K562 (cell line): ENCODE data around the gene TAS2R41. TPM values are rescaled to one million over a fixed set of nuclear protein-coding genes. Genes with fewer than 3 reads are reported as not detected.

ENCODE experiments used
- HDAC1 ChIP-seq, 2 experiments: fragments of 450-650 bp; IDR thresholded peaks; 2 replicates each; pipeline ENCODE4 v1.6.1; 2016 to 2017; ENCODE audit warnings: inconsistent platforms in 1 of 2, mild to moderate bottlenecking in 1 of 2, moderate library complexity in 1 of 2
- NCOA4 ChIP-seq: fragments of 450-650 bp; IDR thresholded peaks from 2 replicates; pipeline ENCODE4 v1.6.1; 2018; ENCODE audit warnings: mild to moderate bottlenecking; ENCODE audit not compliant: partially characterized antibody
- PHB2 ChIP-seq: fragments of 450-650 bp; IDR thresholded peaks from 2 replicates; pipeline ENCODE4 v1.6.1; 2017; ENCODE audit warnings: low read depth
- TAF9B ChIP-seq: fragments of 450-650 bp; IDR thresholded peaks from 2 replicates; pipeline ENCODE4 v1.6.1; 2018; ENCODE audit warnings: mild to moderate bottlenecking; ENCODE audit not compliant: partially characterized antibody
- ZNF318 ChIP-seq, 2 experiments: fragments of 450-650 bp; IDR thresholded peaks; 2 replicates each; pipeline ENCODE4 v1.6.1; 2016; ENCODE audit warnings: mild to moderate bottlenecking in 2 of 2, borderline replicate concordance in 1 of 2, low read depth in 1 of 2, moderate library complexity in 1 of 2
- polyA plus RNA-seq, 8 experiments: library from polyadenylated mRNA; depleted of rRNA in 4 of 8; stranded (reverse) in 5 of 8; unstranded in 3 of 8; fragments of >200 nt; fragmentation: Nextera tagmentation in 2 of 8; fragmentation: Illumina TruSeq in 1 of 8; extraction: Ambion mirVana in 2 of 8; extraction: Trizol in 1 of 8; gene quantifications; 2 replicates each; pipeline versions ENCODE4 v1.2.1 to v1.2.3, GENCODE V29; 2011 to 2014; ENCODE audit warnings: inconsistent platforms in 1 of 8, missing spikeins in 1 of 8
- total RNA-seq, 7 experiments: library from RNA; depleted of rRNA in 6 of 7; stranded (reverse); fragments of >200 nt in 6 of 7; fragmentation: Illumina TruSeq in 2 of 7; extraction: Trizol in 2 of 7; gene quantifications; 2 replicates each; pipeline versions ENCODE4 v1.2.1 to v1.2.3, GENCODE V29; 2011 to 2021; ENCODE audit warnings: low replicate concordance in 1 of 7
- TF ChIP-seq, protein P1 (sequence below): sonication (generic); formaldehyde crosslinking; IDR thresholded peaks from 2 replicates; pipeline ENCODE4 v1.8.1; 2023; ENCODE audit warnings: mild to moderate bottlenecking, missing genetic modification reagents

The TAS2R41 gene
- total and polyA plus RNA-seq, 9 of the 15 experiments (the other 6 are each of a cell fraction or from before 2014, with no cell fraction given), result not detected

- TF ChIP-seq ZNF318 (IDR thresholded peaks at IDR 0.05; ENCODE audit: borderline replicate concordance in 1 of 2, low read depth in 1 of 2) (0 out of 4 replicates have a peak, but pooled peaks of 1 of the 2 experiments have one; percentile 70), NCOA4 (peak; percentile 72), PHB2 (peak; percentile 91), TAF9B (peak; percentile 65), HDAC1 (IDR thresholded peaks at IDR 0.05) (peak in 1 of 2 experiments; percentile 95; a peak in 3 of 4 replicates)
- TF ChIP-seq, protein P1, sequence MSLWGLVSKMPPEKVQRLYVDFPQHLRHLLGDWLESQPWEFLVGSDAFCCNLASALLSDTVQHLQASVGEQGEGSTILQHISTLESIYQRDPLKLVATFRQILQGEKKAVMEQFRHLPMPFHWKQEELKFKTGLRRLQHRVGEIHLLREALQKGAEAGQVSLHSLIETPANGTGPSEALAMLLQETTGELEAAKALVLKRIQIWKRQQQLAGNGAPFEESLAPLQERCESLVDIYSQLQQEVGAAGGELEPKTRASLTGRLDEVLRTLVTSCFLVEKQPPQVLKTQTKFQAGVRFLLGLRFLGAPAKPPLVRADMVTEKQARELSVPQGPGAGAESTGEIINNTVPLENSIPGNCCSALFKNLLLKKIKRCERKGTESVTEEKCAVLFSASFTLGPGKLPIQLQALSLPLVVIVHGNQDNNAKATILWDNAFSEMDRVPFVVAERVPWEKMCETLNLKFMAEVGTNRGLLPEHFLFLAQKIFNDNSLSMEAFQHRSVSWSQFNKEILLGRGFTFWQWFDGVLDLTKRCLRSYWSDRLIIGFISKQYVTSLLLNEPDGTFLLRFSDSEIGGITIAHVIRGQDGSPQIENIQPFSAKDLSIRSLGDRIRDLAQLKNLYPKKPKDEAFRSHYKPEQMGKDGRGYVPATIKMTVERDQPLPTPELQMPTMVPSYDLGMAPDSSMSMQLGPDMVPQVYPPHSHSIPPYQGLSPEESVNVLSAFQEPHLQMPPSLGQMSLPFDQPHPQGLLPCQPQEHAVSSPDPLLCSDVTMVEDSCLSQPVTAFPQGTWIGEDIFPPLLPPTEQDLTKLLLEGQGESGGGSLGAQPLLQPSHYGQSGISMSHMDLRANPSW (CRISPR knock-in tag), result peak; percentile 80
Observed at GRCh38 chr7:143504215-143504936, 26.7 kb downstream of the TAS2R41 start (continued).
